Activated CD4-positive, alpha-beta T cell treated with anti-CD3 and anti-CD28 coated beads, Interleukin-2, amount 50 U/mL, for 16 hours (primary cell): ENCODE measurements around the gene JAG1.

Experiments
- DNase-seq: peaks from one replicate; pipeline ENCODE4 v3.0.0-alpha.2; 2020

The JAG1 gene

DNA sequence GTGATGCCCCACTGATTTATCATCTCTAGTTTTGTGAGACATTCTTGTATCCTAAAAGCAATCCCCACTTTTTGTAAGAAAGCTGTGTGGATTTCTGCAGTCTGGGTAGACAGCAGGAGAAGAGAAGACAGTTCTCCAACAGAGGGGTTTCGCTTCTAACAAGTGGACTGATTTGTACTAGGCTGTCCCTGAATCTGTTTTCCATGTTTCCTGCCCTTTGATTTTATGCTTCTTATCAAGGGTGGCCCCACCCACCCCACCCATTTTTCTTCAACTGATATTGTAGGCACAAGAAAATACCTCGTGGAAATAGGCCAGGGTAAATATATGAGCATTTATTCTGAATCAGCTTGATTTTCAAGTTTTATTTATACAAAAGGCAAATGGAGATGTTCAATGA is 25.7 kb upstream of the JAG1 start:
- no peak for DNase-seq

DNA sequence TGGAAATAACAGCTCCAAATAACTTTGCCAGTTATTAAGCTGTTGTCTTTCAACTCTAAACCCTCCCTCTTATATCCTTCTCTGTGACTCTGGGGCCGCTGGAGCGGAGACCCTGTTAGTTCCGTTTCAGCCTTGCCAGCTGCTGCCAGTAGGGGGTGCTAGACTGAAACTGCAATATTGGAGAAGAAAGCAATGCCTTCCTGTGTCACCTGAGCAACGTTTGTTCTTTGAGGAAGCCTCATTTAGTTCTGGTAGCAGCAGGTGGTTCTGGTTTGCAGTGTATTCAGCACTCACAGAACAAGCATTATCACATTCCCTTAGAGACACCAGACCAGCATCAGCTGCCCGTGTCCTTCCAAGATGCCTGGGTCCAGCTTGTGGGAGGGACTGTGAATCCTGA is 22.9 kb upstream of the JAG1 start:
- DNase-seq, result peak; percentile 16

GRCh38 chr20:10689385-10689784 is 15.6 kb upstream of the JAG1 start:
- no peak for DNase-seq

GRCh38 chr20:10687895-10688294 is 14.1 kb upstream of the JAG1 start:
- no peak for DNase-seq

DNA sequence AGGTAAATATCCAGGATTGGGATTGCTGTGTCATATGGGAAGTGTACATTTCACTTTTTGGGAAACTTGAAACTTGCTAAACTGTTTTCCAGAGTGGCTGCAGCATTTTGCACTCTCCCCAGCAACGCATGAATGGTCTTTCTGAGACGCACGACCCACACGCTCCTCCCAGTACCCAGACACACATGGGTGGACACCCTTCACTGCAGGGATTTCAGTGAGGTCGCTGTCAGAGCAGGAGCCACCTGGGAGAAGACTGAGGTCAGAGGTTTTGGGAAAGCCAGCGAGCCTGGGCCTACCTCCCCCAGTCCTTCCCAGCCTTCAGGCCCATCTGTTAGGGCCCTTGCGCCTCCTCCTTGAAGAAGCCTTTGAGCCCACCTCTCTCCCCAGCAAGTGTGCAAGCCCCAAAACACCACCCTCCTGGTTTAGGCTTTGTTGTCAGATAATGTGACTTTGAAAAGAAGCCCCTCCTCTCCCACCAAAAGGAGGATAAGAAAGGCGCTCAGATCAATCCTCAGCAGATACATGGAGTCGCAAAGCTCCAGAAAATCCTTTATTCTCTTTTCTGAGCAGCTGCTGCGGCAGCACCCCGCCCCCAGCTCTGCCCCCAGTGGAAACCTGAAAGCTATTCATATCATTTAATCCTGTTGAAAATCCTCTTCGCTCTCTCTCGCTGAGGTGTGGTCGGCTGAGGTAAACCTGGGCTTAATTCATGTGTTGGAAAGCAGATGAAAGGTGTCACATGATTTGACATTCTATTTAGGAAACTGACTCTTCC is 12.7 kb upstream of the JAG1 start:
- DNase-seq, result no peak

DNA sequence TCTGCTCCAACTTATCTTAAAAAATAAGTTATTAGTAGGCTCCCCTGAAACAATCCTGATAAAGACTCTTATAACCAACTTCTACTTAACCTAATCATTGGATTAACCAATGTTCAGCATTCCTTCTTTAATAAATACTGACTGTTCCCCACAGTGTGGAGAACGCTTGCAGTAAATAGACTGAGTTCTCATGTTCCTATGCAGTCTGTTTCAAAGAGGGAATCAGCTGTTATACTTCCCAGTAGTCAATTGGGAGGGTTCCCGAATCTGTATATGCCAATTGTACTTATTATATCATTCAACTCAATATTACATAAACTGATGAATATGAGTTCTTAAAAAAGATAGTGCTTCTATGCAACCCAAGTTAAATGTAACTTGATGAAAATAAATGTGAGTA is 9.7 kb upstream of the JAG1 start:
- no peak for DNase-seq

GRCh38 chr20:10682939-10683338 is 9.1 kb upstream of the JAG1 start:
- no peak for DNase-seq

DNA sequence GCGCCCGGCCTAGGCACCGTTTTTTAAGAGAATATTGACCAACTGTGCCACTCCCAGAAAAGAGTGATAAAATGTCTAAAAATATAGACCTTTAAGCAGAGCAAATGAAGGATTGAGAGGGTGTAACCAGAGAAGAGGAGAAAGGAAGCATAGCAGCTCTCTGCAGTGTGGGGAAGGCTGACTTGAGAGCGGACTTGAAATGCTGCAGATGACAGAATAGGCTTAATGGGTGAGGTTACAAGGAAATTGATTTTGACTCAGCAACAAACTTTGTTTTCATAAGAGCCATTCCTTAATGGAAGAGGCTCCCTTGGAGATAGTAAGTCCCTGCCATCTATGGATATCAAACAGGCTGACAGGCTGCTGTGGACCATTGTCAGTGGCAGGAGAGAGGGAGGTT is 7.7 kb upstream of the JAG1 start:
- DNase-seq, result no peak

DNA sequence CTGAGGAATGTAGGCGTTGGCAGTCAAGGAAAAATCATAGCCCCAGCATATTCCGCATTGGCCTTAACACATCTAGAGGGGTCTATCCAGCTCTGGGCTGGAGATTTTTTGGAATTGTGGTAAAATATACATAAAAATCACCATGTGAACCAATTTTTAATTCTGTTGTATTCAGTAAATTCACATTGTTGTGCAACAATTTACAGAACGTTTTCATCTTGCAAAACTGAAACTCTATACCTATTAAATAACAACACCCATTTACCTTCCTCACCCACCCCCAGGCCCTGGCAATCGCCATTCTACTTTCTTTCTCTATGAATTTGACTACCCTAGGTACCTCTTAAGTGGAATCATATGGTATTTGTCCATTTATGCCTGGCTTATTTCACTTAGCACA is 6.8 kb upstream of the JAG1 start:
- no peak for DNase-seq

DNA sequence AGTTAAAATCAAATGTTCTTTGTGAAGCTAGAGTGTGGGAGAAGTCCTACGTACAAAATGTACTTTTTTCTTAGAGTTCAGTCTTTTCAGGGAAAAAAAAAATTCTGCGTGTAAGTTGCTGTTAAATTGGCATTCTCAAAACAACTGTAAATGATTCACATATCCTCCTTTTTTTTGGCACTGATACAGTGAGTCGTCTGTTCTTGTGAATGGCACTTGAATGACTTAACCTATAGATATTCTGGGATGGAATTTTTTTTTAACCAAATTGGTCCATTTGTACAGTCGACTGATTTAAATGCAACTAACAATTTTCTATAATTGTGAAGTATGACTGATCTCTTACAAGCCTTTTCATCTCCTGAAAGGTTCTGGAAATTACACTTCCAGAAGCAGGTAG is 5.5 kb upstream of the JAG1 start:
- DNase-seq, result no peak

- no peak for DNase-seq
These were observed 2.7 kb upstream of the JAG1 start for GRCh38 chr20:10676518-10676917.

- DNase-seq, result no peak
These were observed 1.6 kb upstream of the JAG1 start for GRCh38 chr20:10675450-10675848.

- DNase-seq, result peak; percentile 46
These were observed 1.1 kb upstream of the JAG1 start for GRCh38 chr20:10674684-10675449.

DNA sequence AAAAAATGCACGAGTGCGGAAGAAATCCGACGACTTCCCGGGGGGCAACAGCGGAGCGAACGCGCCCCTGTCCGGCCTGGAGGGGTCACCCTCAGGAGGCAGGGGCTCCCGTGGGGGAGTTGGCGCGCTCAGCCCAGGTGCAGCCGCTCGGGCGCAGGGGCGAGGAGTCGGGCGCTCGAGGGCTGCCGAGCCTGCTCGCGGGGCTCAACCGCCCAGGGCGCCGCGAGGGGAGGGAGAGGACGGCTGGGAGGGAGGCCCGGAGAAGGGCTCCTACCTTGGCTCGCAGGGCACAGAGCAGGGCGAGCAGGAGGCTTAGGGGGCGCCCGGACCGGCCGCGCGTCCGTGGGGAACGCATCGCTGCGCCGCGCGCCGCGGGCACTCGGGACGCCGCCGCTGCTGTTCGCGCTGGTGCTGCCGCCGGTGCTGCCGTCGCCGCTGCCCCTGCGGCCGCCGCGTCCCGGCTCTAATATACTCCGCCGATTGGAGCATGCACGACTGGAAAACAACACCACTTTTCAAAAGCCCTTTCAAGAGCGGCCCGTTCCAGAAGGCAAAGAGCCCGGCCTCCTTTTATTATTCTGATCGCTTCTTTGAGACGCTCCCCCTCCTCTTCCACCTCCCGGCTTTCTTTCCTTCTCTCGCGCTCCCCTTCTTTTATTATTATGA is 490 bp downstream of the JAG1 start:
- DNase-seq, result no peak

DNA sequence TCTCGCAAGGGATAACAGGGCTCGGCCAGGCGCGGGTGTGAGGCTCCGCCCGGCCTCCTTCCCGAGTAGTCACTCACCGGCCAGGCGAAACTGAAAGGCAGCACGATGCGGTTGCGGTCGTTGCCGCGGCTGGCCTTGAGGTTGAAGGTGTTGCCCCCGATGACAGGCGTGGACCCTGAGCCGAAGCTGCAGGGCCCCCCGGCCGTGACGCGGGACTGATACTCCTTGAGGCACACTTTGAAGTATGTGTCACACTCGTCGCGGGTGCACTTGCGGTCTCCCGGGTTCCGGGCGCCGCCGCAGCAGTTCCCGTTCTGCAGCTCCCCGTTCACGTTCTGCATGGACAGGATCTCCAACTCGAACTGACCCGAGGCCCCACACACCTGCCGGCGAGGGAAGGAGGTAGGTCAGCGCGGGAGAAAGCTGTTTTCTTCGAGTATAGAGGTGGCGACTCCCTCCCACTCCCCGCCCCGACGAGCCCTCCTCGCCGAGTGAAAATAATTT is 1.1 kb downstream of the JAG1 start:
- peak; percentile 46 for DNase-seq

- DNase-seq, result no peak
These were observed 1.7 kb downstream of the JAG1 start for GRCh38 chr20:10671919-10672623.

- DNase-seq, result peak; percentile 35
These were observed 2.4 kb downstream of the JAG1 start for GRCh38 chr20:10671221-10671918.

GRCh38 chr20:10670501-10671220 is 3.1 kb downstream of the JAG1 start:
- DNase-seq, result no peak

GRCh38 chr20:10669843-10670446 is 3.9 kb downstream of the JAG1 start:
- DNase-seq, result no peak

DNA sequence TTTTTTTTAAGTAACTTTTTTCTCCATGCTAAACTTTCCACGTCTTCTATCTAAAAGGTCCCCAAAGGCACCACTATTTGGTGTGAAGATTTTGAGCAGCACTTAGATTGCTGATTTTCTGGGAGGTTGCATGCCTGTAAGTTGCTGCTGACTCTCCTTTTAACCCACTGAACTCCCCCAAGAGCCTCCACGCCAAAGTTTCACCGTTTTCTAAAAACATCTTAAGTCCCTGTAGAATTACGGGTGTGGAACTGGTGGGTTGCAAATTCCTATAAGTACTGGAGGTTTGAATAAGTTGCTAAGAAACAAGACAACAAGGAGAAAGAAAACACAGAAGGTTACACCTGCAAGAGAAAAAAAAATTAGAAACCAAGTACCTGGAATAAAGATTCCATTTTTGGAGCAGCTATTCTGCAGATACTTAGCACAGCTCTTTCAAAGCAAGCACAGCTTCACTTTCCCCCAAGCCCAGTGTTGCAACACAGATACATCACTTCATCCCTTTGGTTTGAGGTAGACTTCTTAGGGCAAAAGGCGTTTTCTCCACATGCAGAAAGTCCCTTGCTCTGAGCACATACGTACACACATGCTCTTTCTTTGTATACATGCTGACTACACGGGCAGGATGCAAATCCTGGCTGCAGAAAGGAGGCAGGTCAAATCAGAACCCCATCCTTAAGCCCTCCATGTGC is 5.0 kb downstream of the JAG1 start:
- no peak for DNase-seq
